ENCODE results near the gene ATXN7.

DNA sequence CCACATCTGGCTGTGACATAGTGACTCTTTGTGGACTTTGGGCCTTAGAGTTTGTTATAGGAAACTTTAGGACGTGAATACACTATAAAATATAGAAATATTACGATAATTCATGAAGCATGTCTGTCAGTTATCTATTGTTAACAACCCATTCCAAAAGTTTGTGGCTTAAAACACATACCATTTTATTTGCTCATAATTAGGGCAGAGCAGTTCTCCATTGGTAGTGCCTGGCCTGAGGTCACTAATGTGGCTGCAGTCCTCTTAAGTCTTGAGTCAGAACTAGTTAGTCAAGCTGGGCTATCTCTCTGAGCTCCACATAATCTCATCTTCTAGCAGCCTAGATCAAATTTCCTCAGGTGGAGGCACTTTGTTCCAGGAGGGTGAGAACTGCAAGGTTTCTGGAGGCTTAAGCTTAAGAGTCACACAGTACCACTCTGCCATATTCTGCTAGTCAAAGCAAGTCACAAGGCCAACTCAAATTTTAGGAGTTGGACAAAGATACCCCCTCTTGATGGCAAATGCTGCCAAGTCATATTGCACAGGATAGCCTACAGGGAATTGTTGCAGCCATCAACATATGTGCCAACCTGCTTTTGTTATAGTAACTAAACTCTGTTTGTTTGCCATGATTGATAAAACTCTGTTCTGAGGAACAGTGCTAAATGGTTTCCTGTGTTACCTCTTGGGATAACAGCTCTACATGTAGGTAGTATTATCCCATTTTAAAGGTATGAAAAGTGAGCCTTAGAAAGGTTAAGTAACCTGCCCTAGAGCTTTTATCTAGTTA is 8.7 kb downstream of the ATXN7 start:
- TF ChIP-seq CTCF (conservative IDR thresholded peaks at IDR 0.05 in 1 of 2, IDR thresholded peaks at IDR 0.05 in 1 of 2; ENCODE audit: low read depth in 1 of 2, low read length in 2 of 2) (no peak), EZH2 (IDR thresholded peaks at IDR 0.05; ENCODE audit: low read length, missing control alignments) (no peak)

Measured in fibroblast of lung (primary cell).